NOMO-1 treated with DMSO at 0.1 percent for 48 hours (cell line): ENCODE results near the gene LILRB2.
"Not testable (repeated sequence)": the region's sequence is repeated elsewhere in the genome, so short reads cannot be mapped to it uniquely, and the experiment has no call there.

Experiments used
- DNase-seq: peaks from one replicate; lab custom pipeline; 2025; ENCODE audit not compliant: unreplicated experiment; lab: John Stamatoyannopoulos, UW

The LILRB2 gene

GRCh38 chr19:54307389-54308020, 26.6 kb upstream of the LILRB2 start:
- DNase-seq: no peak

GRCh38 chr19:54305141-54305540, 24.2 kb upstream of the LILRB2 start:
- no peak for DNase-seq

GRCh38 chr19:54302257-54302656, 21.3 kb upstream of the LILRB2 start:
- DNase-seq: peak; percentile 96

GRCh38 chr19:54299515-54299914, 18.6 kb upstream of the LILRB2 start:
- DNase-seq: no peak

- no peak for DNase-seq
Measured at GRCh38 chr19:54299126-54299498, 18.2 kb upstream of the LILRB2 start.

- no peak for DNase-seq
Measured at GRCh38 chr19:54298357-54299125, 17.6 kb upstream of the LILRB2 start.

GRCh38 chr19:54297759-54298305, 16.9 kb upstream of the LILRB2 start:
- DNase-seq: peak; percentile 31

- DNase-seq: no peak
Measured at GRCh38 chr19:54294539-54294938, 13.6 kb upstream of the LILRB2 start.

GRCh38 chr19:54289160-54289559, 8.2 kb upstream of the LILRB2 start:
- not testable (repeated sequence) for DNase-seq

- no peak for DNase-seq
Measured at GRCh38 chr19:54287456-54287855, 6.5 kb upstream of the LILRB2 start.

GRCh38 chr19:54286283-54286682, 5.4 kb upstream of the LILRB2 start:
- DNase-seq: not testable (repeated sequence)

- not testable (repeated sequence) for DNase-seq
Measured at GRCh38 chr19:54285427-54286056, 4.6 kb upstream of the LILRB2 start.

- DNase-seq: no peak
Measured at GRCh38 chr19:54282686-54283470, 2.0 kb upstream of the LILRB2 start.

GRCh38 chr19:54281729-54282075, 792 bp upstream of the LILRB2 start:
- DNase-seq: not testable (repeated sequence)

GRCh38 chr19:54280441-54280840, 469 bp downstream of the LILRB2 start:
- DNase-seq: peak; percentile 64

GRCh38 chr19:54280025-54280424, 885 bp downstream of the LILRB2 start:
- not testable (repeated sequence) for DNase-seq

- no peak for DNase-seq
Measured at GRCh38 chr19:54279406-54279962, 1.4 kb downstream of the LILRB2 start.

GRCh38 chr19:54278571-54279195, 2.2 kb downstream of the LILRB2 start:
- not testable (repeated sequence) for DNase-seq

GRCh38 chr19:54278056-54278455, 2.9 kb downstream of the LILRB2 start:
- DNase-seq: not testable (repeated sequence)

- DNase-seq: not testable (repeated sequence)
Measured at GRCh38 chr19:54277111-54277615, 3.7 kb downstream of the LILRB2 start.
